K562 (cell line): Measurements from ENCODE around the gene C19orf85.

Source experiments
- BDP1 ChIP-seq: IDR thresholded peaks from 3 replicates; pipeline ENCODE4 v1.6.1; 2011; ENCODE audit not compliant: insufficient read length, insufficient read depth
- CBX3 ChIP-seq, 2 experiments: IDR thresholded peaks; 1 replicate in 1 of 2; 2 replicates in 1 of 2; pipeline ENCODE4 v1.6.1; 2012; ENCODE audit warnings: inconsistent platforms in 2 of 2, low read length in 2 of 2, borderline replicate concordance in 1 of 2, control low read depth in 1 of 2
- FOXJ3 ChIP-seq: sonication (generic); formaldehyde crosslinking; IDR thresholded peaks from 2 replicates; pipeline ENCODE4 v1.4.0; 2020; ENCODE audit warnings: mild to moderate bottlenecking, missing genetic modification reagents
- RAD21 ChIP-seq, 2 experiments: fragments of 250-450 bp in 1 of 2; fragments of 450-650 bp in 1 of 2; sonication (Bioruptor Pico) in 1 of 2; formaldehyde crosslinking in 1 of 2; IDR thresholded peaks in 1 of 2; conservative IDR thresholded peaks in 1 of 2; 2 replicates each; pipeline versions ENCODE4 v1.4.0 to v1.8.0; 2020 to 2022; ENCODE audit warnings: mild to moderate bottlenecking in 2 of 2, moderate library complexity in 1 of 2
- SPI1 ChIP-seq: IDR thresholded peaks from 2 replicates; pipeline ENCODE4 v1.6.1; 2011; ENCODE audit warnings: low read depth, low read length, control low read depth, borderline replicate concordance

DNA sequence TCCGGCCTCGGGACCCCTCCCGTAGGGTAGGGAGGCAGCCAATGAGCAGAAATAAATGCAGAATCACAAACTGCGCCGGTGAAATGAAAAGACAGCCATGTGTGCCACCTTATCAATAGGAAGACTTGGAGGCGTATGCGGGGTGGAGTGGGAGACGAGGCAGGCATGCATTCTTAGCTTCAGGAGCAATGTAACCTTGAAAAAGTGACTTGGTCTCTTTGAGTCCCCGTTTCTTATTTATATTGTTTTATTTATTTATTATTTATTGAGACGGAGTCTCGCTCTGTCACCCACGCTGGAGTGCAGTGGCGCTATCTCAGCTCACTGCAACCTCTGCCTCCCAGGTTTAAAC, 39.7 kb upstream of the C19orf85 start:
- TF ChIP-seq BDP1 (no peak), RAD21 (CRISPR knock-in tag; conservative IDR thresholded peaks at IDR 0.05 in 1 of 2, IDR thresholded peaks at IDR 0.05 in 1 of 2) (no peak), FOXJ3 (CRISPR knock-in tag) (no peak), CBX3 (IDR thresholded peaks at IDR 0.05; ENCODE audit: borderline replicate concordance in 1 of 2, low read length in 2 of 2) (no peak), SPI1 (no peak)
